Measurements from ENCODE around the gene HSD17B12.
"Not testable (repeated sequence)": the region's sequence is repeated elsewhere in the genome, so short reads cannot be mapped to it uniquely, and the experiment has no call there.

The HSD17B12 gene

GRCh38 chr11:43664295-43664694 is 16.2 kb upstream of the HSD17B12 start:
- no peaks in the 10 kb centered on the region for H3F3A ChIP-seq (ENCODE audit: insufficient read depth, low read length)
- no peaks in the 10 kb centered on the region for H3K79me2 ChIP-seq (ENCODE audit: low read length)
- no peaks in the 10 kb centered on the region for H3K9me3 ChIP-seq (replicated peaks; ENCODE audit: insufficient read depth, low read length)
- no peak overlapping the region for H3K27ac ChIP-seq (ENCODE audit: low read length)
- no peak overlapping the region for H2AFZ ChIP-seq (ENCODE audit: low read length)
- no peaks in the 10 kb centered on the region for H3K27me3 ChIP-seq (replicated peaks; ENCODE audit: insufficient read depth, low read length)
- no peaks in the 10 kb centered on the region for H3K9me2 ChIP-seq (replicated peaks; ENCODE audit: insufficient read depth, low read length)
- TF ChIP-seq CTCF (IDR thresholded peaks at IDR 0.05; ENCODE audit: low read length) = no peak
- no peak for TF ChIP-seq EZH2phosphoT487 (IDR thresholded peaks at IDR 0.05; ENCODE audit: low read length)
- TF ChIP-seq EZH2 (optimal IDR thresholded peaks at IDR 0.05; ENCODE audit: low read depth, low read length) = no peak
- H3K36me3 ChIP-seq (replicated peaks; ENCODE audit: insufficient read depth, low read length) = no peaks in the 10 kb centered on the region
- H3K4me2 ChIP-seq (ENCODE audit: low read depth, low read length) = no peak overlapping the region
- no peaks in the 10 kb centered on the region for H4K20me1 ChIP-seq (ENCODE audit: insufficient read depth, low read length)
- no peaks in the 10 kb centered on the region for H3K4me1 ChIP-seq (ENCODE audit: low read length)
- DNase-seq = no peak
- no peak overlapping the region for H3K9ac ChIP-seq (ENCODE audit: low read length)
- H3K4me3 ChIP-seq (ENCODE audit: low read length) = no peak overlapping the region

- not testable (repeated sequence) for DNase-seq; H3K9ac ChIP-seq (ENCODE audit: low read length); H3K9me3 ChIP-seq (replicated peaks; ENCODE audit: insufficient read depth, low read length); H3K4me1 ChIP-seq (ENCODE audit: low read length); H2AFZ ChIP-seq (ENCODE audit: low read length); H4K20me1 ChIP-seq (ENCODE audit: insufficient read depth, low read length); H3K4me2 ChIP-seq (ENCODE audit: low read depth, low read length); H3K27ac ChIP-seq (ENCODE audit: low read length); H3K4me3 ChIP-seq (ENCODE audit: low read length); H3K79me2 ChIP-seq (ENCODE audit: low read length); H3K9me2 ChIP-seq (replicated peaks; ENCODE audit: insufficient read depth, low read length); H3K36me3 ChIP-seq (replicated peaks; ENCODE audit: insufficient read depth, low read length); H3F3A ChIP-seq (ENCODE audit: insufficient read depth, low read length); H3K27me3 ChIP-seq (replicated peaks; ENCODE audit: insufficient read depth, low read length)
Measured at GRCh38 chr11:43671284-43671683, 9.3 kb upstream of the HSD17B12 start.

GRCh38 chr11:43674560-43674959 is 6.0 kb upstream of the HSD17B12 start:
- no peak overlapping the region for H3K9ac ChIP-seq (ENCODE audit: low read length)
- H3K27me3 ChIP-seq (replicated peaks; ENCODE audit: insufficient read depth, low read length) = no peaks in the 10 kb centered on the region
- H3K27ac ChIP-seq (ENCODE audit: low read length) = no peak overlapping the region
- H3F3A ChIP-seq (ENCODE audit: insufficient read depth, low read length) = no peaks in the 10 kb centered on the region
- no peak overlapping the region for H2AFZ ChIP-seq (ENCODE audit: low read length)
- no peaks in the 10 kb centered on the region for H3K9me2 ChIP-seq (replicated peaks; ENCODE audit: insufficient read depth, low read length)
- no peaks in the 10 kb centered on the region for H3K36me3 ChIP-seq (replicated peaks; ENCODE audit: insufficient read depth, low read length)
- TF ChIP-seq CTCF (IDR thresholded peaks at IDR 0.05; ENCODE audit: low read length) (no peak), EZH2 (optimal IDR thresholded peaks at IDR 0.05; ENCODE audit: low read depth, low read length) (no peak), EZH2phosphoT487 (IDR thresholded peaks at IDR 0.05; ENCODE audit: low read length) (no peak)
- H3K4me2 ChIP-seq (ENCODE audit: low read depth, low read length) = no peak overlapping the region
- no peaks in the 10 kb centered on the region for H3K4me1 ChIP-seq (ENCODE audit: low read length)
- no peaks in the 10 kb centered on the region for H3K79me2 ChIP-seq (ENCODE audit: low read length)
- H3K4me3 ChIP-seq (ENCODE audit: low read length) = no peak overlapping the region
- H3K9me3 ChIP-seq (replicated peaks; ENCODE audit: insufficient read depth, low read length) = no peaks in the 10 kb centered on the region
- no peak for DNase-seq
- no peaks in the 10 kb centered on the region for H4K20me1 ChIP-seq (ENCODE audit: insufficient read depth, low read length)

- Histone ChIP-seq H3K9me3 (replicated peaks; ENCODE audit: insufficient read depth, low read length) (no peaks in the 10 kb centered on the region), H4K20me1 (ENCODE audit: insufficient read depth, low read length) (no peaks in the 10 kb centered on the region), H3K9me2 (replicated peaks; ENCODE audit: insufficient read depth, low read length) (no peaks in the 10 kb centered on the region), H3K4me3 (ENCODE audit: low read length) (no peak overlapping the region), H3K9ac (ENCODE audit: low read length) (no peak overlapping the region), H3K36me3 (replicated peaks; ENCODE audit: insufficient read depth, low read length) (no peaks in the 10 kb centered on the region), H3K79me2 (ENCODE audit: low read length) (peaks cover 6% of the 10 kb centered on the region; the same call in 1 of the 2 replicates), H3K27me3 (replicated peaks; ENCODE audit: insufficient read depth, low read length) (no peaks in the 10 kb centered on the region), H3F3A (ENCODE audit: insufficient read depth, low read length) (peaks cover 14% of the 10 kb centered on the region), H3K4me1 (ENCODE audit: low read length) (no peaks in the 10 kb centered on the region), H3K4me2 (ENCODE audit: low read depth, low read length) (no peak overlapping the region), H2AFZ (ENCODE audit: low read length) (no peak overlapping the region), H3K27ac (ENCODE audit: low read length) (no peak overlapping the region)
- no peak for TF ChIP-seq CTCF (IDR thresholded peaks at IDR 0.05; ENCODE audit: low read length)
- TF ChIP-seq EZH2 (optimal IDR thresholded peaks at IDR 0.05; ENCODE audit: low read depth, low read length) = no peak
- no peak for TF ChIP-seq EZH2phosphoT487 (IDR thresholded peaks at IDR 0.05; ENCODE audit: low read length)
- DNase-seq = no peak
Measured at GRCh38 chr11:43676933-43677332, 3.6 kb upstream of the HSD17B12 start.

Data from MM.1S (cell line).